HepG2 (cell line): Measurements from ENCODE around the gene SRP72. TPM values are rescaled to one million over a fixed set of nuclear protein-coding genes. Genes with fewer than 3 reads are reported as not detected.
A peak's percentile ranks its signal among the peaks of the same experiment; 100 is the strongest.

Experiments
- ATF7-NPFF ChIP-seq: sonication (generic); formaldehyde crosslinking; IDR thresholded peaks from 2 replicates; pipeline ENCODE4 v1.8.1; 2023; ENCODE audit warnings: mild to moderate bottlenecking, low read depth, missing genetic modification reagents, moderate library complexity
- ESRRA ChIP-seq: sonication (generic); formaldehyde crosslinking; IDR thresholded peaks from 2 replicates; pipeline ENCODE4 v1.5.1; 2020; ENCODE audit warnings: mild to moderate bottlenecking, low read depth, missing genetic modification reagents
- EZH2 ChIP-seq: conservative IDR thresholded peaks from 2 replicates; pipeline ENCODE4 v1.6.1; 2012; ENCODE audit warnings: mild to moderate bottlenecking, low read depth, low read length, moderate library complexity
- FOXP1 ChIP-seq, 2 experiments: fragments of 450-650 bp in 1 of 2; IDR thresholded peaks; 2 replicates each; pipeline ENCODE4 v1.6.1; 2017 to 2018; ENCODE audit warnings: antibody characterized with exemption in 1 of 2
- HNF4A ChIP-seq: sonication (generic); formaldehyde crosslinking; IDR thresholded peaks from 2 replicates; pipeline ENCODE4 v1.4.0; 2020; ENCODE audit warnings: missing genetic modification reagents
- KDM4B ChIP-seq: sonication (generic); formaldehyde crosslinking; IDR thresholded peaks from 2 replicates; pipeline ENCODE4 v1.4.0; 2020; ENCODE audit warnings: missing genetic modification reagents
- RBM22 ChIP-seq: fragments of 200-400 bp; formaldehyde crosslinking; optimal IDR thresholded peaks from 2 replicates; pipeline ENCODE3; 2017; ENCODE audit warnings: mild to moderate bottlenecking, low read length, moderate library complexity
- TBP ChIP-seq: sonication (generic); formaldehyde crosslinking; IDR thresholded peaks from 2 replicates; pipeline ENCODE4 v1.5.0; 2020; ENCODE audit warnings: missing genetic modification reagents
- TCF7 ChIP-seq: sonication (generic); IDR thresholded peaks from 2 replicates; pipeline ENCODE4 v1.6.1; 2016; ENCODE audit warnings: antibody characterized with exemption, low read depth
- TP53 ChIP-seq: sonication (generic); formaldehyde crosslinking; conservative IDR thresholded peaks from 2 replicates; pipeline ENCODE4 v1.4.0; 2020; ENCODE audit warnings: missing genetic modification reagents
- U2AF2 ChIP-seq: fragments of 200-400 bp; formaldehyde crosslinking; IDR thresholded peaks from 2 replicates; pipeline ENCODE4 v1.6.1; 2017; ENCODE audit warnings: low read depth, mild to moderate bottlenecking, low read length
- XRCC5 ChIP-seq: fragments of 200-400 bp; formaldehyde crosslinking; optimal IDR thresholded peaks from 2 replicates; pipeline ENCODE3; 2017; ENCODE audit warnings: mild to moderate bottlenecking, low read length
- ZMAT3 ChIP-seq: sonication (generic); formaldehyde crosslinking; conservative IDR thresholded peaks from 2 replicates; pipeline ENCODE4 v1.7.0; 2021; ENCODE audit warnings: missing genetic modification reagents
- ZNF280D ChIP-seq: sonication (generic); formaldehyde crosslinking; IDR thresholded peaks from 2 replicates; pipeline ENCODE4 v1.5.1; 2020; ENCODE audit warnings: mild to moderate bottlenecking, missing genetic modification reagents
- ZNF329 ChIP-seq: sonication (generic); formaldehyde crosslinking; IDR thresholded peaks from 2 replicates; pipeline ENCODE4 v1.9.0; 2021; ENCODE audit warnings: low read depth, mild to moderate bottlenecking, missing genetic modification reagents
- ZNF577 ChIP-seq: sonication (generic); formaldehyde crosslinking; IDR thresholded peaks from 2 replicates; pipeline ENCODE4 v1.4.0; 2020; ENCODE audit warnings: mild to moderate bottlenecking, low read depth, missing genetic modification reagents, borderline replicate concordance
- polyA plus RNA-seq, 8 experiments: library from polyadenylated mRNA; depleted of rRNA in 3 of 8; stranded (reverse) in 7 of 8; unstranded in 1 of 8; fragments of >200 nt; fragmentation: Illumina TruSeq in 4 of 8; extraction: Trizol in 4 of 8; gene quantifications; 2 replicates each; pipeline versions ENCODE4 v1.2.1 to v1.2.3, GENCODE V29; 2011 to 2016; ENCODE audit warnings: low read depth in 4 of 8, missing spikeins in 1 of 8, mixed read lengths in 1 of 8; ENCODE audit not compliant: insufficient read depth in 1 of 8
- total RNA-seq, 5 experiments: library from RNA; depleted of rRNA; stranded (reverse); fragments of >200 nt; fragmentation: Illumina TruSeq; extraction: Trizol; gene quantifications; 2 replicates each; pipeline ENCODE4 v1.2.3, GENCODE V29; 2016; ENCODE audit warnings: low read depth in 1 of 5
- TF ChIP-seq, protein P1 (sequence below): sonication (generic); formaldehyde crosslinking; IDR thresholded peaks from 2 replicates; pipeline ENCODE4 v1.5.0; 2020; ENCODE audit warnings: mild to moderate bottlenecking, missing genetic modification reagents
- TF ChIP-seq, protein P2 (sequence below): sonication (generic); formaldehyde crosslinking; IDR thresholded peaks from 2 replicates; pipeline ENCODE4 v1.4.0; 2020; ENCODE audit warnings: missing genetic modification reagents, borderline replicate concordance
- TF ChIP-seq, protein P3 (sequence below): sonication (generic); formaldehyde crosslinking; IDR thresholded peaks from 2 replicates; pipeline ENCODE4 v1.4.0; 2020; ENCODE audit warnings: missing genetic modification reagents

SRP72 gene
- total and polyA plus RNA-seq, 2 of the 13 experiments (the other 11 are each of a cell fraction or from before 2014, with no cell fraction given), result 64.9 to 75.6 TPM

GRCh38 chr4:56435140-56435926 is 32.1 kb upstream of the SRP72 start, which contains the start of gene PPAT (continued):
- TF ChIP-seq, protein P1, sequence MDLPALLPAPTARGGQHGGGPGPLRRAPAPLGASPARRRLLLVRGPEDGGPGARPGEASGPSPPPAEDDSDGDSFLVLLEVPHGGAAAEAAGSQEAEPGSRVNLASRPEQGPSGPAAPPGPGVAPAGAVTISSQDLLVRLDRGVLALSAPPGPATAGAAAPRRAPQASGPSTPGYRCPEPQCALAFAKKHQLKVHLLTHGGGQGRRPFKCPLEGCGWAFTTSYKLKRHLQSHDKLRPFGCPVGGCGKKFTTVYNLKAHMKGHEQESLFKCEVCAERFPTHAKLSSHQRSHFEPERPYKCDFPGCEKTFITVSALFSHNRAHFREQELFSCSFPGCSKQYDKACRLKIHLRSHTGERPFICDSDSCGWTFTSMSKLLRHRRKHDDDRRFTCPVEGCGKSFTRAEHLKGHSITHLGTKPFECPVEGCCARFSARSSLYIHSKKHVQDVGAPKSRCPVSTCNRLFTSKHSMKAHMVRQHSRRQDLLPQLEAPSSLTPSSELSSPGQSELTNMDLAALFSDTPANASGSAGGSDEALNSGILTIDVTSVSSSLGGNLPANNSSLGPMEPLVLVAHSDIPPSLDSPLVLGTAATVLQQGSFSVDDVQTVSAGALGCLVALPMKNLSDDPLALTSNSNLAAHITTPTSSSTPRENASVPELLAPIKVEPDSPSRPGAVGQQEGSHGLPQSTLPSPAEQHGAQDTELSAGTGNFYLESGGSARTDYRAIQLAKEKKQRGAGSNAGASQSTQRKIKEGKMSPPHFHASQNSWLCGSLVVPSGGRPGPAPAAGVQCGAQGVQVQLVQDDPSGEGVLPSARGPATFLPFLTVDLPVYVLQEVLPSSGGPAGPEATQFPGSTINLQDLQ (CRISPR knock-in tag), result no peak
- TF ChIP-seq U2AF2, result no peak
- peak; percentile 77 for TF ChIP-seq ATF7-NPFF (CRISPR knock-in tag)
- TF ChIP-seq FOXP1 (IDR thresholded peaks at IDR 0.05), result no peak
- TF ChIP-seq FOXP1 (CRISPR knock-in tag; IDR thresholded peaks at IDR 0.05), result no peak
- TF ChIP-seq ZNF280D (CRISPR knock-in tag), result no peak
- TF ChIP-seq TBP (CRISPR knock-in tag), result no peak
- TF ChIP-seq XRCC5, result peak; percentile 26
- TF ChIP-seq, protein P2, sequence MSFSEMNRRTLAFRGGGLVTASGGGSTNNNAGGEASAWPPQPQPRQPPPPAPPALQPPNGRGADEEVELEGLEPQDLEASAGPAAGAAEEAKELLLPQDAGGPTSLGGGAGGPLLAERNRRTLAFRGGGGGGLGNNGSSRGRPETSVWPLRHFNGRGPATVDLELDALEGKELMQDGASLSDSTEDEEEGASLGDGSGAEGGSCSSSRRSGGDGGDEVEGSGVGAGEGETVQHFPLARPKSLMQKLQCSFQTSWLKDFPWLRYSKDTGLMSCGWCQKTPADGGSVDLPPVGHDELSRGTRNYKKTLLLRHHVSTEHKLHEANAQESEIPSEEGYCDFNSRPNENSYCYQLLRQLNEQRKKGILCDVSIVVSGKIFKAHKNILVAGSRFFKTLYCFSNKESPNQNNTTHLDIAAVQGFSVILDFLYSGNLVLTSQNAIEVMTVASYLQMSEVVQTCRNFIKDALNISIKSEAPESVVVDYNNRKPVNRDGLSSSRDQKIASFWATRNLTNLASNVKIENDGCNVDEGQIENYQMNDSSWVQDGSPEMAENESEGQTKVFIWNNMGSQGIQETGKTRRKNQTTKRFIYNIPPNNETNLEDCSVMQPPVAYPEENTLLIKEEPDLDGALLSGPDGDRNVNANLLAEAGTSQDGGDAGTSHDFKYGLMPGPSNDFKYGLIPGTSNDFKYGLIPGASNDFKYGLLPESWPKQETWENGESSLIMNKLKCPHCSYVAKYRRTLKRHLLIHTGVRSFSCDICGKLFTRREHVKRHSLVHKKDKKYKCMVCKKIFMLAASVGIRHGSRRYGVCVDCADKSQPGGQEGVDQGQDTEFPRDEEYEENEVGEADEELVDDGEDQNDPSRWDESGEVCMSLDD, result no peak
- TF ChIP-seq RBM22, result no peak
- TF ChIP-seq TP53 (CRISPR knock-in tag), result no peak
- 0 out of 2 replicates have a peak, but pooled peaks have one; percentile 23 for TF ChIP-seq ZNF329 (CRISPR knock-in tag)
- no peak for TF ChIP-seq EZH2
- TF ChIP-seq ZMAT3 (CRISPR knock-in tag), result peak; percentile 66
- TF ChIP-seq KDM4B (CRISPR knock-in tag), result no peak; the same call in 1 of the 2 replicates
- TF ChIP-seq, protein P3, sequence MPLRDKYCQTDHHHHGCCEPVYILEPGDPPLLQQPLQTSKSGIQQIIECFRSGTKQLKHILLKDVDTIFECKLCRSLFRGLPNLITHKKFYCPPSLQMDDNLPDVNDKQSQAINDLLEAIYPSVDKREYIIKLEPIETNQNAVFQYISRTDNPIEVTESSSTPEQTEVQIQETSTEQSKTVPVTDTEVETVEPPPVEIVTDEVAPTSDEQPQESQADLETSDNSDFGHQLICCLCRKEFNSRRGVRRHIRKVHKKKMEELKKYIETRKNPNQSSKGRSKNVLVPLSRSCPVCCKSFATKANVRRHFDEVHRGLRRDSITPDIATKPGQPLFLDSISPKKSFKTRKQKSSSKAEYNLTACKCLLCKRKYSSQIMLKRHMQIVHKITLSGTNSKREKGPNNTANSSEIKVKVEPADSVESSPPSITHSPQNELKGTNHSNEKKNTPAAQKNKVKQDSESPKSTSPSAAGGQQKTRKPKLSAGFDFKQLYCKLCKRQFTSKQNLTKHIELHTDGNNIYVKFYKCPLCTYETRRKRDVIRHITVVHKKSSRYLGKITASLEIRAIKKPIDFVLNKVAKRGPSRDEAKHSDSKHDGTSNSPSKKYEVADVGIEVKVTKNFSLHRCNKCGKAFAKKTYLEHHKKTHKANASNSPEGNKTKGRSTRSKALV, result peak; percentile 70; the same call in 1 of the 2 replicates
- TF ChIP-seq TCF7, result no peak
- no peak for TF ChIP-seq ESRRA (CRISPR knock-in tag)
- peak; percentile 57 for TF ChIP-seq HNF4A (CRISPR knock-in tag)
- TF ChIP-seq ZNF577 (CRISPR knock-in tag), result no peak
